Measurements from ENCODE around the gene LEMD2.

GRCh38 chr6:33784787-33785186 lies 4.1 kb downstream of the LEMD2 start:
- TF ChIP-seq, protein P1, sequence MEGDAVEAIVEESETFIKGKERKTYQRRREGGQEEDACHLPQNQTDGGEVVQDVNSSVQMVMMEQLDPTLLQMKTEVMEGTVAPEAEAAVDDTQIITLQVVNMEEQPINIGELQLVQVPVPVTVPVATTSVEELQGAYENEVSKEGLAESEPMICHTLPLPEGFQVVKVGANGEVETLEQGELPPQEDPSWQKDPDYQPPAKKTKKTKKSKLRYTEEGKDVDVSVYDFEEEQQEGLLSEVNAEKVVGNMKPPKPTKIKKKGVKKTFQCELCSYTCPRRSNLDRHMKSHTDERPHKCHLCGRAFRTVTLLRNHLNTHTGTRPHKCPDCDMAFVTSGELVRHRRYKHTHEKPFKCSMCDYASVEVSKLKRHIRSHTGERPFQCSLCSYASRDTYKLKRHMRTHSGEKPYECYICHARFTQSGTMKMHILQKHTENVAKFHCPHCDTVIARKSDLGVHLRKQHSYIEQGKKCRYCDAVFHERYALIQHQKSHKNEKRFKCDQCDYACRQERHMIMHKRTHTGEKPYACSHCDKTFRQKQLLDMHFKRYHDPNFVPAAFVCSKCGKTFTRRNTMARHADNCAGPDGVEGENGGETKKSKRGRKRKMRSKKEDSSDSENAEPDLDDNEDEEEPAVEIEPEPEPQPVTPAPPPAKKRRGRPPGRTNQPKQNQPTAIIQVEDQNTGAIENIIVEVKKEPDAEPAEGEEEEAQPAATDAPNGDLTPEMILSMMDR (IDR thresholded peaks at IDR 0.05) = no peak
- TF ChIP-seq POLR2AphosphoS5 (IDR thresholded peaks at IDR 0.05) = no peak
